H1 (cell line): ENCODE measurements around the gene DIS3L. TPM values are rescaled to one million over a fixed set of nuclear protein-coding genes. Genes with fewer than 3 reads are reported as not detected.

Experiments
- CTCF ChIA-PET: fragments of 300-600 bp; sonication (Branson Sonifier 250); formaldehyde crosslinking; loops from one replicate; lab custom pipeline; 2021; ENCODE audit not compliant: partially characterized antibody; lab: Charles Lee
- POLR2A ChIA-PET: fragments of 300-600 bp; sonication (Branson Sonifier 250); formaldehyde crosslinking; loops from one replicate; lab custom pipeline; 2021; ENCODE audit warnings: inconsistent platforms; ENCODE audit not compliant: partially characterized antibody; lab: Charles Lee
- DNase-seq, 2 experiments: peaks; one replicate each; pipeline versions ENCODE4 v3.0.0 to v3.0.0-alpha.2; 2010 to 2022; ENCODE audit warnings: low spot score in 2 of 2, low read depth in 1 of 2, mixed read lengths in 1 of 2
- FAIRE-seq: peaks from 2 replicates; lab custom pipeline; 2011; peaks lifted over from hg19 to GRCh38; lab: Jason Lieb, UNC
- H2AFZ ChIP-seq: 2 replicates; pipeline ENCODE4 v1.8.1; 2012; ENCODE audit warnings: low read length, inconsistent platforms
- H2AK5ac ChIP-seq: 2 replicates; pipeline ENCODE4 v1.6.1; 2013; ENCODE audit warnings: low read depth, low read length
- H2BK120ac ChIP-seq: replicated peaks from 2 replicates; pipeline ENCODE3; 2013; ENCODE audit warnings: low read depth, low read length, inconsistent platforms
- H2BK12ac ChIP-seq: 2 replicates; pipeline ENCODE4 v1.6.1; 2013; ENCODE audit warnings: low read depth, low read length
- H2BK15ac ChIP-seq: 2 replicates; pipeline ENCODE4 v1.6.1; 2013; ENCODE audit warnings: low read length
- H2BK20ac ChIP-seq: 2 replicates; pipeline ENCODE4 v1.6.1; 2013; ENCODE audit warnings: low read length
- H2BK5ac ChIP-seq: 2 replicates; pipeline ENCODE4 v1.6.1; 2013; ENCODE audit warnings: low read depth, low read length
- H3K14ac ChIP-seq: 2 replicates; pipeline ENCODE4 v1.6.1; 2013; ENCODE audit warnings: inconsistent platforms; ENCODE audit not compliant: insufficient read length
- H3K18ac ChIP-seq: 2 replicates; pipeline ENCODE4 v1.6.1; 2013; ENCODE audit warnings: low read length; ENCODE audit errors: extremely low read depth
- H3K23ac ChIP-seq: 2 replicates; pipeline ENCODE4 v1.6.1; 2013; ENCODE audit warnings: inconsistent platforms; ENCODE audit not compliant: insufficient read length
- H3K23me2 ChIP-seq: 2 replicates; pipeline ENCODE4 v1.6.1; 2013; ENCODE audit warnings: low read depth, low read length
- H3K27ac ChIP-seq: 2 replicates; pipeline ENCODE4 v1.6.1; 2011; ENCODE audit warnings: low read depth, low read length, inconsistent platforms
- H3K27me3 ChIP-seq, 4 experiments: replicated peaks in 1 of 4; 1 replicate in 1 of 4; 2 replicates in 3 of 4; pipeline versions ENCODE4 v1.6.1 to v1.8.1; 2011 to 2013; ENCODE audit warnings: low read length in 3 of 4, mild to moderate bottlenecking in 3 of 4, inconsistent platforms in 2 of 4, mixed read lengths in 2 of 4, moderate library complexity in 1 of 4; ENCODE audit not compliant: control insufficient read depth in 3 of 4, insufficient read depth in 3 of 4; ENCODE audit errors: extremely low read depth in 1 of 4
- H3K36me3 ChIP-seq, 4 experiments: 2 replicates each; pipeline versions ENCODE4 v1.6.1 to v1.8.1; 2011 to 2013; ENCODE audit warnings: mild to moderate bottlenecking in 4 of 4, low read length in 3 of 4, moderate library complexity in 2 of 4, control low read depth in 1 of 4, inconsistent platforms in 1 of 4; ENCODE audit not compliant: insufficient read depth in 4 of 4, control insufficient read depth in 2 of 4
- H3K4ac ChIP-seq: replicated peaks from 2 replicates; pipeline ENCODE3; 2013; ENCODE audit warnings: low read length, low read depth, mixed read lengths, inconsistent platforms; ENCODE audit not compliant: insufficient read length
- H3K4me1 ChIP-seq, 4 experiments: replicated peaks in 1 of 4; 1 replicate in 1 of 4; 2 replicates in 3 of 4; pipeline versions ENCODE4 v1.6.1 to v1.8.1; 2011 to 2013; ENCODE audit warnings: low read length in 3 of 4, inconsistent platforms in 2 of 4, mixed read lengths in 1 of 4; ENCODE audit not compliant: insufficient read depth in 4 of 4, control insufficient read depth in 3 of 4
- H3K4me2 ChIP-seq, 2 experiments: 2 replicates each; pipeline versions ENCODE4 v1.6.1 to v1.8.1; 2011 to 2013; ENCODE audit warnings: low read depth in 2 of 2, low read length in 2 of 2, control low read depth in 1 of 2, inconsistent platforms in 1 of 2, mild to moderate bottlenecking in 1 of 2; ENCODE audit not compliant: insufficient read depth in 1 of 2
- H3K4me3 ChIP-seq, 4 experiments: fragments of 200-600, 300-600 bp in 1 of 4; sonication (generic), shearing (Covaris generic), sonication (Bioruptor Twin) in 1 of 4; 2 replicates each; pipeline versions ENCODE4 v1.5.1 to v1.8.1; 2011 to 2016; ENCODE audit warnings: low read length in 4 of 4, low read depth in 3 of 4, control low read depth in 2 of 4, inconsistent platforms in 2 of 4, mild to moderate bottlenecking in 2 of 4, mixed read lengths in 1 of 4, moderate library complexity in 1 of 4; ENCODE audit not compliant: insufficient read depth in 2 of 4; ENCODE audit errors: extremely low read depth in 1 of 4
- H3K56ac ChIP-seq: replicated peaks from 2 replicates; pipeline ENCODE3; 2013; ENCODE audit warnings: low read depth, mild to moderate bottlenecking, mixed read lengths, low read length, inconsistent platforms; ENCODE audit not compliant: insufficient read length
- H3K79me1 ChIP-seq: 2 replicates; pipeline ENCODE4 v1.6.1; 2013; ENCODE audit warnings: low read depth, low read length, control low read depth
- H3K79me2 ChIP-seq, 2 experiments: 2 replicates each; pipeline versions ENCODE4 v1.6.1 to v1.8.1; 2012 to 2013; ENCODE audit warnings: low read length in 2 of 2, mild to moderate bottlenecking in 2 of 2, inconsistent platforms in 1 of 2; ENCODE audit not compliant: insufficient read depth in 2 of 2, control insufficient read depth in 1 of 2
- H3K9ac ChIP-seq, 4 experiments: replicated peaks in 1 of 4; 1 replicate in 1 of 4; 2 replicates in 3 of 4; pipeline versions ENCODE4 v1.6.1 to v1.8.1; 2011 to 2013; ENCODE audit warnings: low read depth in 3 of 4, low read length in 3 of 4, control low read depth in 2 of 4, mild to moderate bottlenecking in 2 of 4, moderate library complexity in 2 of 4, inconsistent platforms in 1 of 4; ENCODE audit errors: extremely low read depth in 1 of 4
- H3K9me3 ChIP-seq, 2 experiments: 2 replicates each; pipeline versions ENCODE4 v1.6.1 to v1.8.1; 2012 to 2013; ENCODE audit warnings: mild to moderate bottlenecking in 2 of 2, moderate library complexity in 2 of 2, control low read depth in 1 of 2, inconsistent platforms in 1 of 2, low read depth in 1 of 2, low read length in 1 of 2, mixed read lengths in 1 of 2; ENCODE audit not compliant: insufficient read depth in 2 of 2
- H4K20me1 ChIP-seq, 2 experiments: replicated peaks in 1 of 2; 2 replicates each; pipeline versions ENCODE3 to v1.8.1; 2011 to 2013; ENCODE audit warnings: inconsistent platforms in 2 of 2, low read length in 2 of 2, mild to moderate bottlenecking in 1 of 2; ENCODE audit not compliant: insufficient read depth in 2 of 2, control insufficient read depth in 1 of 2
- H4K5ac ChIP-seq: 2 replicates; pipeline ENCODE4 v1.6.1; 2013; ENCODE audit warnings: low read length, low read depth, mixed read lengths, inconsistent platforms; ENCODE audit not compliant: insufficient read length
- H4K8ac ChIP-seq: 2 replicates; pipeline ENCODE4 v1.8.0; 2013; ENCODE audit warnings: mild to moderate bottlenecking, moderate library complexity, low read length, inconsistent platforms; ENCODE audit not compliant: insufficient read depth; ENCODE audit errors: extremely low read depth
- H4K91ac ChIP-seq: replicated peaks from 2 replicates; pipeline ENCODE3; 2013; ENCODE audit warnings: low read length, mixed read lengths, inconsistent platforms; ENCODE audit not compliant: insufficient read length
- EZH2 ChIP-seq: fragments of 200-600 bp; sonication (generic); IDR thresholded peaks from 2 replicates; pipeline ENCODE4 v1.7.1; 2012; ENCODE audit warnings: low read depth, mild to moderate bottlenecking, moderate library complexity, low read length, inconsistent platforms; ENCODE audit not compliant: severe bottlenecking
- HDAC6 ChIP-seq: IDR thresholded peaks from one replicate; pipeline ENCODE4 v1.7.1; 2012; ENCODE audit warnings: low read depth, mild to moderate bottlenecking, inconsistent platforms, low read length, moderate library complexity
- RNF2 ChIP-seq: fragments of 200-900, 300-1000 bp; sonication (generic); IDR thresholded peaks from 2 replicates; pipeline ENCODE4 v1.7.1; 2016; ENCODE audit warnings: borderline replicate concordance, low read depth, mild to moderate bottlenecking, antibody characterized with exemption, low read length; ENCODE audit not compliant: poor library complexity, severe bottlenecking; ENCODE audit errors: missing control alignments
- SUZ12 ChIP-seq: fragments of 200-600 bp; sonication (generic); IDR thresholded peaks from 2 replicates; pipeline ENCODE4 v1.6.1; 2012; ENCODE audit warnings: mild to moderate bottlenecking, inconsistent platforms, low read length, moderate library complexity, mixed read lengths
- WGBS, 2 experiments: shearing (Covaris generic) in 1 of 2; methylation state at CpG; one replicate each; pipeline versions ENCODE4 v1.1.6 to v1.1.7; 2013 to 2015; ENCODE audit warnings: low lambda C conversion rate in 2 of 2, mixed read lengths in 2 of 2, inconsistent platforms in 1 of 2, low coverage in 1 of 2, missing lambda C conversion rate in 1 of 2; ENCODE audit not compliant: insufficient replicate concordance in 2 of 2, insufficient coverage in 1 of 2, insufficient read length in 1 of 2; ENCODE audit errors: extremely low coverage in 1 of 2, missing lambda C conversion rate in 1 of 2; 5-methylcytosine and 5-hydroxymethylcytosine counted together
- polyA plus RNA-seq, 7 experiments: library from polyadenylated mRNA; depleted of rRNA in 3 of 7; stranded (reverse) in 5 of 7; unstranded in 2 of 7; fragments of >200 nt in 5 of 7; fragments of 200-250 nt in 2 of 7; gene quantifications; 1 replicate in 5 of 7; 2 replicates in 1 of 7; 4 replicates in 1 of 7; pipeline versions ENCODE4 v1.2.1 to v1.2.3, GENCODE V29; 2011 to 2013; ENCODE audit warnings: missing spikeins in 2 of 7, mixed read lengths in 2 of 7
- total RNA-seq: library from RNA; stranded (reverse); fragmentation: NEBNext Ultra II Directional; extraction: Animal tissue kit (Norgen Biotek cat#: 25700); gene quantifications from 2 replicates; pipeline ENCODE4 v1.2.1, GENCODE V29; 2021

Gene DIS3L
- total and polyA plus RNA-seq, 2 of the 8 experiments (the other 6 are each of a cell fraction or from before 2014, with no cell fraction given): 8.7 to 25.0 TPM

GRCh38 chr15:66254951-66255676 lies 38.3 kb upstream of the DIS3L start:
- H2BK5ac ChIP-seq: peak overlapping the region; percentile 36; the same call in 1 of the 2 replicates
- H3K79me2 ChIP-seq: no peaks in the 10 kb centered on the region
- 37% methylated on average over 19 of the region's 19 CpGs; no CpG with 5 or more reads in 1 of the 2 experiments for WGBS, 2 experiments
- no peak overlapping the region for H3K23ac ChIP-seq
- H2AFZ ChIP-seq: no peak overlapping the region; the same call in 1 of the 2 replicates
- no peak overlapping the region for H3K9ac ChIP-seq
- no peak for DNase-seq
- 0 out of 2 replicates have a peak overlapping the region, but pooled peaks have one; percentile 93 for H2BK12ac ChIP-seq
- no peak overlapping the region for H4K5ac ChIP-seq
- H2BK15ac ChIP-seq: no peak overlapping the region
- no peak for FAIRE-seq
- H3K27ac ChIP-seq: no peak overlapping the region
- no peak overlapping the region for H2BK120ac ChIP-seq
- ChIA-PET POLR2A (interaction anchor here (1.0 to 1.7 kb wide), 3 partner anchors 9 to 242 kb away, joined by 3 to 4 read pairs (median 3); partner anchors contain the start of gene SNAPC5), CTCF (interaction anchor here (1.0 kb wide), 2 partner anchors 76 to 113 kb away, joined by 3 read pairs; no protein-coding TSS in a partner anchor)
- no peak overlapping the region for H3K4ac ChIP-seq
- no peak overlapping the region for H3K56ac ChIP-seq
- H3K23me2 ChIP-seq: peaks cover 23% of the 10 kb centered on the region
- peak overlapping the region; percentile 62 to 88 (median 81); a peak in 5 of 8 replicates for H3K4me3 ChIP-seq
- H3K36me3 ChIP-seq: no peaks in the 10 kb centered on the region
- peak overlapping the region; percentile 41; the same call in 1 of the 2 replicates for H3K18ac ChIP-seq
- no peaks in the 10 kb centered on the region for H3K9me3 ChIP-seq
- H2AK5ac ChIP-seq: no peak overlapping the region
- H4K91ac ChIP-seq: no peak overlapping the region
- no peak overlapping the region for H4K8ac ChIP-seq
- H3K4me2 ChIP-seq: peak overlapping the region; percentile 96 to 100
- H3K27me3 ChIP-seq: peaks cover 20 to 63% (median 57%) of the 10 kb centered on the region in 4 experiments
- peaks cover 7 to 18% (median 9%) of the 10 kb centered on the region in 4 experiments for H3K4me1 ChIP-seq
- H3K14ac ChIP-seq: no peak overlapping the region
- H4K20me1 ChIP-seq: no peaks in the 10 kb centered on the region
- peak overlapping the region; percentile 56; the same call in 1 of the 2 replicates for H2BK20ac ChIP-seq
- TF ChIP-seq SUZ12 (peak; percentile 62), HDAC6 (no peak), EZH2 (peak; percentile 73), RNF2 (peak; percentile 35)
- no peaks in the 10 kb centered on the region for H3K79me1 ChIP-seq
